Immature natural killer cell (primary cell): ENCODE results near the gene ATG4A. TPM values are rescaled to one million over a fixed set of nuclear protein-coding genes. Genes with fewer than 3 reads are reported as not detected.
A peak's percentile ranks its signal among the peaks of the same experiment; 100 is the strongest.

Source experiments
- DNase-seq, 3 donors: peaks; one replicate each; pipeline ENCODE4 v3.0.0; 2022; ENCODE audit warnings: mixed read lengths in 1 of 3
- H3K27ac Mint-ChIP-seq, 6 donors: one replicate each; pipeline ENCODE4 v1.8.0; 2020; ENCODE audit warnings: mixed read lengths in 6 of 6, mild to moderate bottlenecking in 5 of 6, inconsistent platforms in 4 of 6, moderate library complexity in 3 of 6
- H3K27me3 Mint-ChIP-seq, 3 donors: one replicate each; pipeline ENCODE4 v1.8.0; 2020 to 2021; ENCODE audit warnings: low read depth in 3 of 3, mild to moderate bottlenecking in 3 of 3, mixed read lengths in 3 of 3, moderate library complexity in 3 of 3, inconsistent platforms in 1 of 3
- H3K36me3 Mint-ChIP-seq, 3 donors: one replicate each; pipeline ENCODE4 v1.8.0; 2020; ENCODE audit warnings: mixed read lengths in 3 of 3, inconsistent platforms in 2 of 3, mild to moderate bottlenecking in 2 of 3
- H3K4me1 Mint-ChIP-seq, 2 donors: one replicate each; pipeline ENCODE4 v1.8.0; 2020; ENCODE audit warnings: inconsistent platforms in 2 of 2, mild to moderate bottlenecking in 2 of 2, mixed read lengths in 2 of 2, moderate library complexity in 1 of 2
- H3K4me3 Mint-ChIP-seq, 5 donors: one replicate each; pipeline ENCODE4 v1.8.0; 2020; ENCODE audit warnings: mild to moderate bottlenecking in 5 of 5, mixed read lengths in 5 of 5, inconsistent platforms in 3 of 5, moderate library complexity in 3 of 5
- H3K9me3 Mint-ChIP-seq, 6 donors: one replicate each; pipeline ENCODE4 v1.8.0; 2020; ENCODE audit warnings: mild to moderate bottlenecking in 6 of 6, mixed read lengths in 6 of 6, inconsistent platforms in 4 of 6, moderate library complexity in 3 of 6
- polyA plus RNA-seq, 3 donors: library from polyadenylated mRNA; unstranded; fragments of 300-500 nt; fragmentation: Illumina TruSeq; gene quantifications; one replicate each; pipeline ENCODE4 v1.2.3, GENCODE V29; 2021

Gene ATG4A
- polyA plus RNA-seq, 3 donors from 2014 or later = 19.4 to 43.2 (median 27.9) TPM

DNA sequence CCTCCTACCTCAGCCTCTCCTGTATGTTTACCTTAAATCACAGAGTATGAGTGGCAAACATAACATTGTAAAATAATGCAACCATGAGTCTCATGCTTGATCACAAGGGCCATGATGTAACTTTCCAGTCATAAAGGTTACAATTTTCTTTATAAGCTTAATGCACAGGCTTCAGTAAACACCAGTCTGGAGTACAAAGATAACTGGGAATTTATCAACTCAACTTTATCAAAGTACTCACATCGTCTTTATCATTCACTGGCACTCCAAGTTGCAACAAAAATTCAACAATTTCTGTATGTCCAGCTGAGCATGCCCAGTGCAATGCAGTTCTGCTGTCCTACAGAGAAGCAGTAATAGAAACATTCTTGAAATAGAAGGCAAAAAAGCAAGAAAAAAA lies 3.1 kb upstream of the ATG4A start:
- H3K27ac Mint-ChIP-seq = no peak overlapping the region
- H3K4me3 Mint-ChIP-seq = peak overlapping the region in 1 of 5 donors; percentile 30
- H3K27me3 Mint-ChIP-seq = no peaks in the 10 kb centered on the region
- H3K36me3 Mint-ChIP-seq = peaks cover 0 to 5% (median 3%) of the 10 kb centered on the region in 3 donors
- H3K4me1 Mint-ChIP-seq = peaks cover 2 to 12% of the 10 kb centered on the region in 2 donors
- DNase-seq = no peak
- H3K9me3 Mint-ChIP-seq = no peaks in the 10 kb centered on the region

DNA sequence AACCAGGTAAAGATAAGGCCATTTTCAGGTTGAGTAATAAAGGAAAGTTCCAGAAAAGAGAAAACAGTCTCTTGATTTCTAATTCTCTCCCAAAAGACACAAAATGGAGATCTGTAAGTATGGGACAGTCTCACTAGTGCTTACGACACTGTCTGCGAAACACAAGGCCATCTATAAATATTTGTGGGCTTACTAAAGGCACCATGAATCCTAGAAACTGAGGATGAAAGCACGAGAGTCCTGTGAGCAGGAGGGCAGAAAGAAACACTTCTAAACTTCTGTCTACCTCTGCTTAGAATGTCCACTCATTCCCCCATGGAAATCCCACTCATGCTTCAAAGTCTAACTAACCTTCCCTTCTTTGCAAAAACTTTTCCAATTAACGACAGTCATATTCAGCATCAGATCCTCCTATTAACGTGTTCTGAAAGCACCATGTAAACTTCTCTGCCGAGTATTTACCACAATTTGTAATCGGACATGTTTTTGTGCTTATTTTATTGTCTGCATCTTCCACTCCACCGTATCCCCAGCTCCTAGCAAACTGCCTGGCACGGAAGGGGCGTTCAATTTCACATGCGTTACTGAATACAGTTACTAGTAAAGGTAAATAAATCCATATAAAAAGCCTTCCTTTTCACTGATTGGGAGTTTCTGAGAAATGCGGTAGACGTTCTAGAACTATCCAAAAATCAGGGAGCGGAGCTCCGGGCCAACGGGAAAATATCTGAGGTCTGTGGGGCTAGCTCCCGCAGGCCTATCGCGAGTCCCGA lies 901 bp upstream of the ATG4A start:
- Mint-ChIP-seq H3K9me3 (no peaks in the 10 kb centered on the region), H3K4me3 (no peak overlapping the region), H3K27me3 (no peaks in the 10 kb centered on the region), H3K4me1 (peaks cover 2 to 12% of the 10 kb centered on the region in 2 donors), H3K27ac (no peak overlapping the region), H3K36me3 (no peaks in the 10 kb centered on the region)
- no peak for DNase-seq

DNA sequence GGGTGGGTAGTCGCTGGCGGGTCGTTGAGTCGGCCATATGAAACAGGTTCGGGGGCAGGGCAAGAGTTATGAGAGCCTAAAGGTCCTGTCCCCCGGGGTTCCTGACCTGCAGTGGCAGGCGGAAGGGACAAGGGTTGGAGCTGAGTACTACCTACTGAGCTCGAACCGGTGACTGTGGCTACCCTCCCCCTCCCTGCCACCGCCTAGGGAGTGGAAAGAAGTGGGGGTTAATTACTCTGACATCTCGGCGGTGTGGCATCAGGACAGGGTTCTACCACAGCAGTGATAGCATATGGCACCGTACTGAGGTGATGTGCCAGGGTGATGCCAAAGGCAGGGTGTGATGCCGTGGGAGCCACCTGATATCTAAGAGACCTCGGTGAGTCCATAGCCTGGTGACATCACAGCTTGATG lies 307 bp downstream of the ATG4A start:
- peaks cover 2 to 12% of the 10 kb centered on the region in 2 donors for H3K4me1 Mint-ChIP-seq

DNA sequence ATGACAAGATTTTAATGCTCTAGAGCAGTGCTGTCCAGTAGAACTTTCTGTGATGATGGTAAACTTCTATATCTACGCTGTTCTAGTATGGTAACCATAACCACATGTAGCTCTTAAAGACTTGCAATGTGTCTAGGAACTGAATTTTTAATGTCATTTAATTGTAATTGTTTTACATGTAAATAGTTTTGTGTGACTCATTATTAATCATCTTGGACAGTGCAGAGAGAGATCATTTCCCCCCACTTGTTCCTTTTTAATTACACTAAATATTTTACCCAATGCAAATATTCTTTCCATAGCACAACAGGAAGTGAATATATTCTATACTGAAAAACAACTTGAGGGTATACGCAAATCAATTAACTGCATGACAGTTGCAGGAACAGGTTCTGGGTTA lies 5.8 kb downstream of the ATG4A start:
- H3K4me3 Mint-ChIP-seq = no peak overlapping the region
- H3K27ac Mint-ChIP-seq = no peak overlapping the region
- no peak for DNase-seq

More for the DNA sequence above, 307 bp downstream of the ATG4A start:
- H3K27ac Mint-ChIP-seq = no peak overlapping the region
- H3K36me3 Mint-ChIP-seq = no peaks in the 10 kb centered on the region
- H3K27me3 Mint-ChIP-seq = no peaks in the 10 kb centered on the region
- no peak overlapping the region for H3K4me3 Mint-ChIP-seq
- no peak for DNase-seq
- H3K9me3 Mint-ChIP-seq = no peaks in the 10 kb centered on the region

DNA sequence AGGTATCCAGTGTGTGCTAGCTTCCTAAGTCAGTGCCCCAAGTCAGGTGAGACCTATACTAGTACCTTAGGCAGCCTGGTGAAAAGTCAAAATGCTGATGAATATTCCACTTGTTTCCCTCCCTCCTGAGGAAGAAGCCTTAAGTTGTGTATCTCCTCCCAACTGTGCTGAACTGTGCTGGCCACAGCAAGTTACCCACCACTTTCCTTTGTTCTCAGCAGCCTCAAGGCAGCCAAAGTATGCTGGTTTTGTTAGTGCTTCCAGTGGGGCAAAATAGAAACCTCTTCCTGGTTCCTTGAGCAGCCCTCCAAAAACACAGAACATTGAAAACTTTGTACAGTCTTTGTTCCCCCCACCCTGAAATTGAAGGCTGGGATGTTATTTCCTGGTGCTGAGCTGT lies 13.9 kb downstream of the ATG4A start:
- Mint-ChIP-seq H3K36me3 (peaks cover 0 to 4% (median 0%) of the 10 kb centered on the region in 3 donors), H3K27ac (peak overlapping the region in 1 of 6 donors; percentile 9), H3K4me3 (no peak overlapping the region), H3K9me3 (no peaks in the 10 kb centered on the region), H3K27me3 (peaks cover 1 to 8% (median 7%) of the 10 kb centered on the region in 3 donors), H3K4me1 (peaks cover 0 to 6% of the 10 kb centered on the region in 2 donors)
- DNase-seq = no peak

More for the DNA sequence above, 5.8 kb downstream of the ATG4A start:
- Mint-ChIP-seq H3K27me3 (peaks cover 0 to 5% (median 0%) of the 10 kb centered on the region in 3 donors), H3K9me3 (no peaks in the 10 kb centered on the region), H3K36me3 (peaks cover 0 to 4% (median 0%) of the 10 kb centered on the region in 3 donors), H3K4me1 (peaks cover 0 to under 1% of the 10 kb centered on the region in 2 donors)

DNA sequence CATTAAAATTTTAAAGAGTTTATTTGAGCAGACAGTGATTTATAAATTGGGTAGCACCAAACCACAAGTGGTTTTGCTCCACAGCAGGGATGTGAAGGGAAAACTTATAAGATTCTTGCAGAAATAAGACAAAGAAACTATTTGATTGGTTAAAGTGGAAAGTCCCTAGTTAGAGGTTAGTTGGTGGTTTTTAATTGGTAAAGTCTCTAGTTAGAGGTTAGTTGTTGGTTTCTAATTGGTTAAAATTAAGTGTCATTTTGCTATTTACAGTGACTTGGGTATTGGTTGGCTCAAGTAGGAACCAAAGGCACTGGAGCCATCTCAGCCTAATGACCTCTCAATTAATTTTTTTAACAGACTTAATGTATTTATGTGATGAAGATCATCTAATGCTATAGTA lies 23.0 kb downstream of the ATG4A start:
- Mint-ChIP-seq H3K27ac (no peak overlapping the region), H3K36me3 (no peaks in the 10 kb centered on the region), H3K4me3 (no peak overlapping the region), H3K9me3 (no peaks in the 10 kb centered on the region), H3K27me3 (peaks cover 0 to 2% (median 0%) of the 10 kb centered on the region in 3 donors), H3K4me1 (no peaks in the 10 kb centered on the region)
- DNase-seq = no peak

DNA sequence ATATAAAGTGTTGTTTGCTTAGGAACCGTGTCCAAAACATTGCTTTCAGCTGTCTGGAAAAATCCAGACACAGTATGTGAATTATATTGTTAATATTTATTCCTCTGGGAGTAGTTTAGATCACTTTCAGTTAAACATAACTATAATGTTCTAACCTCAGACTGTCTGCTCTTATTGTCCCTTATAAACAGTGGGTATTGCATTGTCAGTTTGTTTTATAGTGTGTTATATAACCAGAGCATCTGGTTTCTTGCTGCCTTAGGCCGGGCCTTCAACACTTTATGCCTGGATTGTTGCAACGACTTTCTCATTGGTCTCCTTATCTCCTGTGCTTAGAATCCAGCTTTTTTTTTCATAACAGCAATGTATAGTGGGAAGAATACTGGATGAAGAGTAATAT lies 26.4 kb downstream of the ATG4A start:
- no peak overlapping the region for H3K4me3 Mint-ChIP-seq
- no peaks in the 10 kb centered on the region for H3K9me3 Mint-ChIP-seq
- no peak overlapping the region for H3K27ac Mint-ChIP-seq
- no peak for DNase-seq
- peaks cover 0 to 2% (median 2%) of the 10 kb centered on the region in 3 donors for H3K27me3 Mint-ChIP-seq
- H3K4me1 Mint-ChIP-seq = no peaks in the 10 kb centered on the region
- no peaks in the 10 kb centered on the region for H3K36me3 Mint-ChIP-seq

DNA sequence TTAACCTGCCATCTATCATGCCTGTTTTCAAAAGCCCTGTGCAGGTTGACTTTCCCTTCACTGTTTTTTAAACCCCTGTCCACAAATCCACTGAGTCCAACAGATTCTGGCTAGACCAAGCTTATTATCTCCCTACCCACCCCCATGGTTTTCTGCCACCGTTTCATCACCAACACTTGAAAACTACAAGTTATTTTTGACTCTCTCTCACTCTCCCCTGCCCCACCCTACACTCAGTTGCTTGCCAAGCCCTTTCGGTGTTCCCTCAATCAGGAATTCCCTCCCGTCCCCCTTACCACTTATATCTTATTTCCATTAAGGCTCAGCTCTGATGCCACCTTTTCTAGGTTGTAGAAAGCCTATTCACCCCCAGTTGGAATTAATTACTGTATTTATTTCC lies 29.7 kb downstream of the ATG4A start:
- Mint-ChIP-seq H3K36me3 (no peaks in the 10 kb centered on the region), H3K27me3 (peaks cover 0 to 5% (median 2%) of the 10 kb centered on the region in 3 donors), H3K4me1 (no peaks in the 10 kb centered on the region), H3K4me3 (no peak overlapping the region), H3K9me3 (no peaks in the 10 kb centered on the region), H3K27ac (no peak overlapping the region)
- no peak for DNase-seq

DNA sequence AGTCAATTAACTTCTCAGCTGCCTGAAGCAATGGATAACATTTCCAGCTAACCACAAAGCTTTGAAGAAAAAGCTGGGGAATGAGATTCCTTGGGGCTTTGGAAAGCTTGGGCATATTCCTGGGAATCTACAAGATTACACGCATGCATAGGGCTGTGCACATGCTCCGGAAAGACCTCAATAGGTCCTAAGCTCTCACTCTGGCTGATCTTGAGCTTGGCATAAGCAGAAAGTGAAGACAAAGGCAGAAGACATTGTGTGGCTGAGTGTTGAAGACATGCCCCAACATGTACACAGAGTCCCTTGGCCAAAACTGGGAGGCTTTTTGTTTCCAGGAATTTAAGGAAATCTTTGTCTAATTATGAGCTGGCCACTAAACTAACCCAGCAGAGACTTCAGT lies 31.2 kb downstream of the ATG4A start:
- Mint-ChIP-seq H3K27ac (no peak overlapping the region), H3K27me3 (peaks cover 0 to 3% (median 2%) of the 10 kb centered on the region in 3 donors), H3K4me3 (no peak overlapping the region), H3K36me3 (peaks cover 0 to 5% (median 3%) of the 10 kb centered on the region in 3 donors), H3K9me3 (no peaks in the 10 kb centered on the region), H3K4me1 (no peaks in the 10 kb centered on the region)
- no peak for DNase-seq

DNA sequence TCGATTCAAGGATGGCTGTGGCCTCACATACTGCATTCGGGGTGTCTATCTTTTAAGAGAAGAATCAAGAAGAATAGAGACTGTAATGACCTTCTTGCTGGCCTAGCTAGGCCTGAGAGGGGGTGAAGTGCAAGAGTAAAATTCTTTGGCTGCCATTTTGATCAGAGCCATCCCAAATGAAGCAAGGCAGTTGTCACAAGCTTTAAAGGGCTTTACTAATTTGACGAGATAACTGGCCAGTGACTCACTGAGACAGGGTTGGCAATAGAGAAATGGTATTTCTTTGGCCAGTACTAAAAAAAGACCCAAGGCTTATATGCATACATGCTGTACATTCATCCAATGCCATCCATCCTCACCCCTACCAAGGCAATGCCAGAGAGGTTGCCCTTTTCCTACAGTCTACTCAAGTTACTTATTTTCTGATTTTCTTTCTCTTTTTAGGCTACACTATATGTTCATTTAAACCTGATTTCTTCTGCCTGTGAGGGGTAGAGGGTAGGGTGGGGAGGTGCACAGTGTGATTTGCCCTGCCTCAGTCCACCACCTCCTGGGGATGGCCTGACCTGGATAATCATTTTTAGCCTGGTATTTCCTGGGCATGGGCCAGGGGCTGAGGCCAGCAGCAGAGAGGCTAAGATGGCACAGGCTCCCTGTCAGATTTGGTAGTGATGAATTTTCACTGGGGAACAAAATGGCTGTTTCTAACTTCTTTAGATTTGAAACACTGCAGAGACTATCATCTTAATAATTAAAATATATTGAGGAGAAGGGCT lies 32.2 kb downstream of the ATG4A start:
- no peak overlapping the region for H3K27ac Mint-ChIP-seq
- H3K9me3 Mint-ChIP-seq = no peaks in the 10 kb centered on the region
- DNase-seq = no peak
- H3K36me3 Mint-ChIP-seq = peaks cover 0 to 7% (median 5%) of the 10 kb centered on the region in 3 donors
- no peaks in the 10 kb centered on the region for H3K4me1 Mint-ChIP-seq
- no peak overlapping the region for H3K4me3 Mint-ChIP-seq
- H3K27me3 Mint-ChIP-seq = peaks cover 2 to 3% (median 2%) of the 10 kb centered on the region in 3 donors

DNA sequence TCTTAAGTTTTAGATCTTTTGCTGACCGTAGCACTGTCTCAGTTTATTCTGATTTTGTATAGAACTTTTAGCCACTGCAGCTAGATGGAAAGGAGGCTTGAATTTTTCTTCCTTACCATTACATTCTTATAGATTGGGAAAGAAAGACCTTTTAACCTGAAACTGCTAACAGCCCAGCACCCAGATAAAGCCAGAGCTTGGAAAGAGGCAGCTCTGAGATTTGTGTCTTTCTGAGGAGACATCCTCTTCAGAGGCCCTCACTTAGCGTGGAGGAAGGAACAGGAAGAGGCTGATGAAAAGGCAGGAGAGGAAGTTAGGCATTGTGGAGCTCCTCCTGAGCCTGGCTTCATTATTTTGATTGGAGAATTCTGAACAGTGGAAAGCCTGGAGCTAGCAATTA lies 35.1 kb downstream of the ATG4A start:
- Mint-ChIP-seq H3K4me1 (no peaks in the 10 kb centered on the region), H3K27me3 (peaks cover 0 to 3% (median 2%) of the 10 kb centered on the region in 3 donors), H3K4me3 (no peak overlapping the region), H3K36me3 (peaks cover 7 to 22% (median 13%) of the 10 kb centered on the region in 3 donors), H3K27ac (no peak overlapping the region), H3K9me3 (no peaks in the 10 kb centered on the region)
- no peak for DNase-seq

DNA sequence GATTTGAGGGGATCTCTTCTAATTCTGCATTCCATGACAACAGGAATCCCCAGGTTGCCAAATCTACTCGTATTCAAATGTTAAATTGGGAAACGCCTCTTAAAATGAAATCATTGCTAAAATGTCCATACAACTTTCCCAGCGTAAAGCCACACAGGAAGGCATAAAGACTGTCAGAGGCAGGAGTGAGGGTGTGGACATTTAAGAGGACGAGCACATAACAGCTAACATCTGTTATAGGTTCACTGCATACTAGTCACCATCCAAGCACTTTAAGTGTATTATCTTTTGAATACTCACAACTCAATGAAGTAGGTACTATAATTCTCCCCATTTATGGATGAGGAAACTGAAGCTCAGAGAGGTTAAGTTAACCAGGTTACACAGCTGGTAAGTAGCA lies 35.6 kb downstream of the ATG4A start:
- H3K36me3 Mint-ChIP-seq = peaks cover 10 to 25% (median 17%) of the 10 kb centered on the region in 3 donors
- no peaks in the 10 kb centered on the region for H3K9me3 Mint-ChIP-seq
- no peak overlapping the region for H3K4me3 Mint-ChIP-seq
- H3K27ac Mint-ChIP-seq = no peak overlapping the region
- no peak for DNase-seq
- peaks cover 0 to 3% (median 2%) of the 10 kb centered on the region in 3 donors for H3K27me3 Mint-ChIP-seq
- H3K4me1 Mint-ChIP-seq = no peaks in the 10 kb centered on the region

DNA sequence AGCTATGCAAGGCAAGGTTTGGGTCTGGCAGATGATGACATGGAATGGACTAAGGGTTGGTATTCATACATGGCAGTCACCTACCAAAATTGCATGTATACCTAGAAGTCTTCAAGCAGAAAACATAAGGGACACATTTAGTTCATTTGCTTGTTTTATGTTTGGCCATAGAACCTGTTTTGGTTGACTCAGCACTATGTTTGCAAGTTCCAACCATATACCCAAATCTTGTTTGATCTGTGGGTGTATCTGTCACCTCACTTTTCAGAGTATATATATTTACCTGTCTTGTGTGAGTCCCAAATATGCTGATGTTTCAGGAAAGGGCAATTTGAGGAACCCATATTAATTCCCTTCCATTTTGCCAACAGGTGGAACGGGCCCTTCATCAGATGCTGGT lies 39.3 kb downstream of the ATG4A start:
- no peaks in the 10 kb centered on the region for H3K9me3 Mint-ChIP-seq
- no peak for DNase-seq
- H3K4me3 Mint-ChIP-seq = no peak overlapping the region
- no peaks in the 10 kb centered on the region for H3K4me1 Mint-ChIP-seq
- peaks cover 11 to 26% (median 18%) of the 10 kb centered on the region in 3 donors for H3K36me3 Mint-ChIP-seq
- H3K27me3 Mint-ChIP-seq = peaks cover 0 to 6% (median 2%) of the 10 kb centered on the region in 3 donors
- no peak overlapping the region for H3K27ac Mint-ChIP-seq

DNA sequence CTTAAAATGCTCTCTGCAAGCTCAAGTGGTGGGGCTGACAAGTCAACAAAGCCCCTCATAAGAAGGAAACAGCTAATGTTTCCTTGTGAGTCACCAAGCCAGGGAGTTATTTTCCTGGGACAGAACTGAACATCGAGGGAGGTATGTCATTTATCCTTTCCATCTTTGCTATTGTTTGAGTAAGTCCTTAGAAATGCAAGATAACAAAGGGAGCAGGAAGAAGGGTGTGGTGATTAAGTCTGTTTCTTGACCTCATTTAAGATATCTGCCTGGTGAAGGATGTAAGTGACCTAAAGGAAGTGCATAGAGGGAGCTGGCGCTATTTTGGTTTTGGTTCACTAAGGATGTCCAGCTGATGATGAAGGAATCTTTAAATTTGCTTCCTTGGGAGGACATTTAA lies 39.9 kb downstream of the ATG4A start:
- H3K9me3 Mint-ChIP-seq = no peaks in the 10 kb centered on the region
- H3K27me3 Mint-ChIP-seq = peaks cover 0 to 6% (median 2%) of the 10 kb centered on the region in 3 donors
- H3K4me1 Mint-ChIP-seq = no peaks in the 10 kb centered on the region
- H3K4me3 Mint-ChIP-seq = no peak overlapping the region
- no peak for DNase-seq
- H3K27ac Mint-ChIP-seq = no peak overlapping the region
- H3K36me3 Mint-ChIP-seq = peaks cover 11 to 26% (median 18%) of the 10 kb centered on the region in 3 donors
